Activated naive CD8-positive, alpha-beta T cell treated with anti-CD3 and anti-CD28 coated beads for 36 hours (primary cell): ENCODE data around the gene RAB8A. TPM values are rescaled to one million over a fixed set of nuclear protein-coding genes. Genes with fewer than 3 reads are reported as not detected.
A peak's percentile ranks its signal among the peaks of the same experiment; 100 is the strongest.

Experiments
- DNase-seq: peaks from one replicate; pipeline ENCODE4 v3.0.0; 2021
- H3K27ac Mint-ChIP-seq: one replicate; pipeline ENCODE4 v1.8.0; 2022; ENCODE audit warnings: mild to moderate bottlenecking, moderate library complexity, mixed read lengths
- H3K27me3 Mint-ChIP-seq: one replicate; pipeline ENCODE4 v1.8.0; 2022; ENCODE audit warnings: mild to moderate bottlenecking, mixed read lengths
- H3K36me3 Mint-ChIP-seq: one replicate; pipeline ENCODE4 v1.8.0; 2021; ENCODE audit warnings: mild to moderate bottlenecking, mixed read lengths
- H3K4me1 Mint-ChIP-seq: one replicate; pipeline ENCODE4 v1.8.0; 2021; ENCODE audit warnings: mixed read lengths
- H3K4me3 Mint-ChIP-seq: one replicate; pipeline ENCODE4 v1.8.0; 2022; ENCODE audit warnings: mild to moderate bottlenecking, moderate library complexity, mixed read lengths
- H3K9me3 Mint-ChIP-seq: one replicate; pipeline ENCODE4 v1.8.0; 2022; ENCODE audit warnings: mixed read lengths
- total RNA-seq, 2 experiments: library from RNA; stranded (reverse); gene quantifications; one replicate each; pipeline ENCODE4 v1.2.3, GENCODE V29; 2021

The RAB8A gene
- total RNA-seq, result 100 to 1,000 TPM; 168 to 169 TPM

DNA sequence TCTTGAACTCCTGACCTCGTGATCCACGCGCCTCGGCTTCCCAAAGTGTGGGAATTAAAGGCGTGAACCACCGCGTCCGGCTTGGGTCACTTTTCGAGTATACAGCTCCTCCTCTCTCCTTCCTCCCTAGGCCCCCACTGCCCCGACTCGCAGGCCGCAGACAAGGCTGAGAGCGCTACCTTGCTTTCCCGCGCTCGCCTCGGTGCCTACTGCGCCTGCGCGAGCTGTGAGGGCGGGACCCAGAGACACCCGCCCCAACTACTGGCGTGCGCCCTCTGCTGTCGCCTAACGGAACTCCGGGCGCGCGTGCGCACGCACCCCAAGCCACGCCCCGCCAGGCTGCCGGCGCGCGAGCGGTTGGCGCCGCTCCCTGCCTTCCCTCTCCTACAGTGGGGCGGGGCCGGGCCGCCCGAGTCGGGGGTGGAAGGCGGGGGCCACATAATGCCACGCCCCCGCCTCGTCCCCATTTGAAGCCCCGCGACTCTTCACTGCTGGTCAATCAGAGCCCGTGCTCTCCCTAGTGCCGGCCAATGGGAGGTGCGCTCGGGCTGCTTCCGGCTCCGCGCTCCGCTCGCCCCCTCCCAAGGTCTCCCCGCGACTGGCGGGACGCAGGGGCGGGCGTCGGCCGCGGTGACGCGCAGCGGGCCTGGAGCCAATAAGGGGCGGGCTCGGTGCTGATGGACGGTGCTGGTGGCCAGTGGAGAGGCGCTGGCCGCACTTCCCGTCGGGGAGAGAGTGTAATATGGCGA is at the start of gene RAB8A:
RAB8A (plus strand) TSS at position 730 of the 749 bp plus-strand sequence; CDS start at position 743, 13 bp downstream.
- DNase-seq, result peak; percentile 100
- H3K36me3 Mint-ChIP-seq, result peaks cover 14% of the 10 kb centered on the region
- H3K9me3 Mint-ChIP-seq, result no peaks in the 10 kb centered on the region
- H3K4me3 Mint-ChIP-seq, result peak within 1 kb of the TSS; percentile 99
- peak within 1 kb of the TSS; percentile 95 for H3K27ac Mint-ChIP-seq
- H3K4me1 Mint-ChIP-seq, result peaks cover 31% of the 10 kb centered on the region
- no peaks in the 10 kb centered on the region for H3K27me3 Mint-ChIP-seq

DNA sequence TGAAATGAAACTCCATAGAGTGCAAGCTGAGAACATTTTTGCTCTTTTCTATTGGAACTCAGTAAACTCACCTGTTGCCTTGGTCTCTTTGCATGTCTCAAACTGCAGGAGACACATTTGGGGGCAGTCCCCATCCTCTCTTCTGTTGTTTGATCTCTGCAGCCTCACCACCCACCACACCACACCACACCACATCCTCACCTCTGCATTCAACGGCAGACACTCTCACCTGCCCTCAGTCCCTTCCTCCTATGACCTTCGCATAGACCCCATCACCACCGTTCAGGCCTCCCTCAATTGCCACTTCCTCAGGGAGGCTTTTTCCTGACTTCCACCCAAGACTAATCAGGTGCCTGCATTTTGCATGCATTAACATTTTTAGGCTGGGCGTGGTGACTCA is 49.7 kb upstream of the RAB8A start:
- peaks cover 3% of the 10 kb centered on the region for H3K9me3 Mint-ChIP-seq
- H3K4me3 Mint-ChIP-seq, result no peak overlapping the region
- H3K4me1 Mint-ChIP-seq, result peaks cover 26% of the 10 kb centered on the region
- H3K27ac Mint-ChIP-seq, result peak overlapping the region; percentile 25
- H3K36me3 Mint-ChIP-seq, result no peaks in the 10 kb centered on the region
- H3K27me3 Mint-ChIP-seq, result peaks cover 4% of the 10 kb centered on the region
- DNase-seq, result peak; percentile 64

DNA sequence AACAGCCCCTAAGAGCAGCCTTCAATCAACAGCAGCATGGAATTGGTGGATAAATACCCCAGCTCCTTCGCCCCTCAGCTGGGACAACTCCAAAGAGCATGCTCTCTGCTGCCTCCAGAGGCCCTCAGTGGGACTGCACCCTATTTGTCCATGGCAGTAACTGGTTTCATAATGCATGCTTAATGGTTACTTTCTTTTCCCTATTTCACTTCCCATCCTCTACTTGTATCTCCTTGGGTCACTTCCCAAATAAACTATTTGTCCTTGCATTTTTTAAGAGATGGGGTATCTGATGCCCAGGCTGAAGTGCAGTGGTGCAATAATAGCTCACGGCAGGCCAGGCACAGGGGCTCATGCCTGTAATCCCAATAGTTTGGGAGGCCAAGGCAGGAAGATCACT is 48.9 kb upstream of the RAB8A start:
- H3K36me3 Mint-ChIP-seq, result no peaks in the 10 kb centered on the region
- no peak overlapping the region for H3K4me3 Mint-ChIP-seq
- peaks cover 3% of the 10 kb centered on the region for H3K9me3 Mint-ChIP-seq
- DNase-seq, result peak; percentile 61
- H3K4me1 Mint-ChIP-seq, result peaks cover 26% of the 10 kb centered on the region
- H3K27me3 Mint-ChIP-seq, result peaks cover 4% of the 10 kb centered on the region
- H3K27ac Mint-ChIP-seq, result peak overlapping the region; percentile 29

DNA sequence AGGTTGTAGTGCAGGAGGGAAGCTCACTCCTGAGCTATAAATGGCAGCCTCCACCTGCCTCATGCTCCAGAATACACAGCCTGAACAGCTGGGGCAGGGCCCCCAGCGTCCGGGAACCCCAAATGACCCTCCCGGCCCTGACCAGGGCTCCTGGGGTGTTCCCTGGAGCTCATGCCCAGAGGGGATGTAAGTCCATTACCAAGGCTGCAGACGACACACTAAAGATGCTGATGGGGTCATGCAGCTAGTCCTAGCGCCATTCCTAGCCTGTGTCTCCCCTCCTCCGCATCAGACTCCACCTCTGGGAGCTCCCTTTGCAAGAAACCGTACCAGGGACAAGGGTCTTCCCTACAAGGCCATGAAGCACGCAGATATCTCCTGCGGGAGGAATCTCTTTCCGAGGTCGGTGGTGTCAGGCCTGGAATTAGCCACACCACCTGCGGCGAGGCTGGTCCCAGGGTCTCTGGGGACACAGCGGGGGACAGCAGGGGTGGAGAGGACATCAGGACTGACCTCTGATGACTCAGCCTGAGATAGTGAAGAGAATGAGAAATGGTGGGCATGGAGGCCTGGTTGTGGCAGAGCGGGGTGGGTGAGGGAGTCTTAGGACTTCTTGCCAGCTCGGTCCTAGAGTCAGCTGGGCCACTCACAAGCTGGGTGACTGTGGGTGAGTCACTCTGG is 47.3 kb upstream of the RAB8A start:
- no peaks in the 10 kb centered on the region for H3K27me3 Mint-ChIP-seq
- DNase-seq, result no peak
- H3K36me3 Mint-ChIP-seq, result no peaks in the 10 kb centered on the region
- H3K4me3 Mint-ChIP-seq, result no peak overlapping the region
- peaks cover 3% of the 10 kb centered on the region for H3K9me3 Mint-ChIP-seq
- no peak overlapping the region for H3K27ac Mint-ChIP-seq
- H3K4me1 Mint-ChIP-seq, result peaks cover 23% of the 10 kb centered on the region

DNA sequence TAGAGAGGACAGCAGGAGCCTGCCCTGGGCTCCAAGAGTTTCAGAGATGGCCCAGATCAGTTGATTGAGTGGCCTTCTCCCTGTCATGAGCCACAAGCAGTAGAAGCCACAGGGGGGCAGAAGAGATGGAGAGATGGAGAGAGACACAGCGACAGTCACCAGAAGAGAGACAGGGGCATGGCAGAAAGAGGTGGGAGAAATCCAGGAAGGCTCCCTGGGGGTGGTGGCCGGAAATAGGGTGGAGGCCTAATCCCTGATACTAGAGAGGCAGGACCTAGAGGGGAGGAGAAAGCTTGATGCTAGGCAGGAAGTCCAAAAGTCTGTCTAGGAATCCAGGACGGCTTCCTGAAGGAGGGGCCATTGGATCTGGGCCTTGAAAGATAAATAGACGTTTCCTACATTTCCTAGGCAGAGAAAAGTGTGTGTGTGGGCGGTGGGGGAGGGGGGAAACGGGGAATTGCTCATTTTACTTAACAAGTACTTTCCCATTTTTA is 45.0 kb upstream of the RAB8A start:
- peak overlapping the region; percentile 28 for H3K27ac Mint-ChIP-seq
- no peak for DNase-seq
- no peaks in the 10 kb centered on the region for H3K27me3 Mint-ChIP-seq
- peaks cover 3% of the 10 kb centered on the region for H3K9me3 Mint-ChIP-seq
- no peak overlapping the region for H3K4me3 Mint-ChIP-seq
- no peaks in the 10 kb centered on the region for H3K36me3 Mint-ChIP-seq
- peaks cover 25% of the 10 kb centered on the region for H3K4me1 Mint-ChIP-seq

DNA sequence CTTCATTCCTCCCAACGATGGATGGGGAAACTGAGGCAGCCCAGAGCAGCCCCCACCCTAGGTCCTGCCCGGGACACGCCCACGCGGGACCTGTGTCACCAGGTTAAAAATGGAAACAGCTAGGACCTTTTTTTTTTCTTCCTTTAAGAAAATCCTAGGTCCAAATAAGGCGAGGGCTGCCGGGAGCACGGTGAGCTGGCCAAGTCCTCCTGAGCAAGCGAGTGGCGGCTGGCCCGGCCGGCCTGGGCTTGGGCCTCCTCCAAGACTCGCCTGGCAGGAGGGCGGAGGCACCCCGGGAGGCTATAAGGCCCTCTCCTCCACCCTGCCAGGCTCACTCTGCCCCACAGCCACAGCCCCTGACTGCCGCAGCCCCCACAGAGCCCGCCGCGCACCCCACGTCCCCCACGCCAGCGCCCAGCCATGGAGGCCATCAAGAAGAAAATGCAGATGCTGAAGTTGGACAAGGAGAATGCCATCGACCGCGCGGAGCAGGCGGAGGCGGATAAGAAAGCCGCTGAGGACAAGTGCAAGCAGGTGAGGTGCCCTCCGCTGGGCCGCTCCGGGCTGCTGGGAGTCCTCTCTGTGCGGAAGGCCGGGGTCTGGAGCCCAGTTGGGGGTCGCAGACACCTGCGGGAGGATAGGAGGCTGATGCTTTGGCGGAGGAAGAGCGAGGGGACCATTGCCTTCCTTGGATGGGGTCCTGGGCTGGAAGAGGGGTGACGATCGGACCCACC is 44.3 kb upstream of the RAB8A start:
- Mint-ChIP-seq H3K27ac (no peak overlapping the region), H3K9me3 (peaks cover 3% of the 10 kb centered on the region), H3K4me1 (peaks cover 19% of the 10 kb centered on the region), H3K36me3 (no peaks in the 10 kb centered on the region), H3K27me3 (no peaks in the 10 kb centered on the region), H3K4me3 (no peak overlapping the region)
- no peak for DNase-seq

DNA sequence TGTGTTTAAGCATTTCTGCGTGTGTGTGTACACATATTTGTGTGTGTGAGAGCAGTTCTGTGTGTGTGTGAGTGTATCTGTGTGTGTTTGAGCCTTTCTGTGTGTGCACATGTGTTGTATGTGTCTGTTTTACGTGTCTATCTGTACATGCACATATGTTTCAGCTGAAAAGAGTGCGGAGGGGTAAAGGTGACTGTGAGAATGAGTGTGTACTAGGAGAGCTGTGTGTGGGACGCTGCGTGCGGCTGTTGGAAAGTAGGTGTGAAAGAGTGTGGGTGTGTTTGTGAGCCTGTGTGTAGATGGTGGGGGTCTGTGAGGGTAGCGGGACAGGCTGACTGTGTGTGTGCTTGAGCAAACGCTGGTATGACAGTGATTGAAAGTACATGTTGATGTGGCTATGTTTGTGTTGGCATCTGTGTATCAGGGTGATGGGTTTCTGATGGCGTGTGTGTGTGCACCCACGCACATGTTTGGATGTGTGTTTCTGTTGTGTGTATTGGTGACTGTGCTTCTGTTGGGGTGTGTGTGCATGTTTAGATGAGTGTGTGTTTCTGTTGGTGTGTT is 42.9 kb upstream of the RAB8A start:
- H3K27me3 Mint-ChIP-seq, result no peaks in the 10 kb centered on the region
- H3K4me1 Mint-ChIP-seq, result peaks cover 11% of the 10 kb centered on the region
- H3K4me3 Mint-ChIP-seq, result no peak overlapping the region
- no peak for DNase-seq
- no peaks in the 10 kb centered on the region for H3K36me3 Mint-ChIP-seq
- no peak overlapping the region for H3K27ac Mint-ChIP-seq
- H3K9me3 Mint-ChIP-seq, result no peaks in the 10 kb centered on the region

DNA sequence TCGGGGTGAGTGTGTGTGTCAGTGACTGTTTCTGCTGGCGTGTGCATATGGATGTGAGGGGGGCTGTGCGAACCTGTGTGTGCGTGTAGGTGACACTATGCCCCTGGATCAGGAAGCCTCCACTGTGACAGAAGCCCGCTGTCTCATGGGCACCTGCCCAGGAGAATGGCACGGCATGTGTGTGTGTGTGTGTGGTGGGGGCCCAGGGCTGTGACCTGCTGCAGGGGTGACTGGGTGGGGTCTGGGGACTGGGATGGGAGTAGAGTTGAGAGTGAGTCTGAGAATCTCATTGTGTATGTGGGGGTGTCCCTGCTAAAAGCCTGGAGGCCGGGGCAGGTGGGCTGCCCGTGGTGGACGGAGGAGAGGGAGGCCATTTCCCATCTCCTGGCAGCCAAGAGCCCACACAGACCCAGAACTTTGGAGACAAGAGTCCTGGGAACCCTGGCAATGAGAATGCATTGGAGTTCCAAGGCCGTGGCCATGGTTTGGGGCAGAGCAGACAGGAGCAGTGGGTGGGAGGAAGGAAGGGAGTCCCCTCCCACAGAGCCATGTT is 41.8 kb upstream of the RAB8A start:
- H3K27me3 Mint-ChIP-seq, result no peaks in the 10 kb centered on the region
- H3K27ac Mint-ChIP-seq, result no peak overlapping the region
- no peaks in the 10 kb centered on the region for H3K9me3 Mint-ChIP-seq
- H3K4me1 Mint-ChIP-seq, result peaks cover 19% of the 10 kb centered on the region
- H3K4me3 Mint-ChIP-seq, result peak overlapping the region; percentile 42
- no peak for DNase-seq
- H3K36me3 Mint-ChIP-seq, result no peaks in the 10 kb centered on the region

DNA sequence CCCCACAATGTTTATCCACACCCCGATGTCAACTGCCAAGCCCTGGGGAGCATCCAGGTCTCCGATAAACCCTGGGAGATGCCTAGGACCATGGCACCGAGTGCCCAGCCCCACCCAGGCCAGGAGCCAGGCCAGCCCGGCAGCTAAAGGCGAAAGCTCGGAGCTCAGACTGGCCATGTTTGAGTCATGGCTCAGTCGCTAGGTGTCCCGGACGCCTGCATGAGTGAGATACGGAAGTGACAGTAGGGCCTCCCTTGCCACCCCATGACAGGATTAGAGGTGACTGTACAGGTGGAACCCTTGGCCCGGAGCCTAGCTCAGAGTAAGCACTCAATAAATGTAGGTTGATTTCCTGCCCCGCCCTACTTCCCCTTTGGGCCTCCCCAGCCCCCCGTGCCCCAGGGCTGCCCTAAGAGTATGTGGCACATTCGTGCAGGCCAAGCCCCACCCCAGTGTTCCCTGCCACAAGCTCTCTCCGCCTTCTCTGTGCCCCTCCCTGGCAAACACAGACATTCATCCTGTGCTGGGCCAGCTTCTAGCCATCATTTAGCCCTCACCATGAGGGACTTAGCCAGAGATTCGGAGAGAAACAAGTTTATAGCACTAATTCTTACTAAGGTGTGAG is 41.2 kb upstream of the RAB8A start:
- Mint-ChIP-seq H3K27me3 (no peaks in the 10 kb centered on the region), H3K36me3 (no peaks in the 10 kb centered on the region)

DNA sequence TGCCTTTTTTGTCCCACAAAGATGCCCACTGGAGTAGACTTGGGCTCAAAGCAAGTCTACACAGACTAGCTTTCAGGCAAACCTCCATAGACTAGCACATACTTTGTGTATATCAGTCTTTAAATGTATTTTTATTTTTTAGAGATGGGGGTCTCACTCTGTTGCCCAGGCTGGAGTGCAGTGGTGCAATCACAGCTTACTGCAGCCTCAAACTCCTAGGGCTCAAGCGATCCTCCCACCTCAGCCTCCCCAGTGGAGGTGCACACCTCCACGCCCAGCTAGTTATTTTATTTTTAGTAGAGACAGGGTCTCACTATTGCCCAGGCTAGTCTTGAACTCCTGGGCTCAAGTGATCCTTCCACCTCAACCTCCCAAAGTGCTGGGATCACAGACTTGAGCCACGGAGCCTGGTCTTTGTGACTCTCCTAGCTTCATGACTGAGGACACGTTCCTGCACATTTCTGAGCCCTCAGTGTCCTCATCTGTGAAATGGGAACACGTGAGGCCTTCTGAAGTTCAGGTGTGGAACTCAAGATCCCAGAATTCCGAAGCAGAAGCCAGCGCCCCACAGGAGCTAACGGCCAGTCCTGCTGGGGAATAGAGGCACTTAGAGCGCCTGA is 40.5 kb upstream of the RAB8A start:
- H3K27me3 Mint-ChIP-seq, result no peaks in the 10 kb centered on the region
- no peaks in the 10 kb centered on the region for H3K36me3 Mint-ChIP-seq
- H3K4me1 Mint-ChIP-seq, result peaks cover 27% of the 10 kb centered on the region
- no peak overlapping the region for H3K4me3 Mint-ChIP-seq
- H3K27ac Mint-ChIP-seq, result no peak overlapping the region
- no peak for DNase-seq
- no peaks in the 10 kb centered on the region for H3K9me3 Mint-ChIP-seq

More for the DNA sequence above, 41.2 kb upstream of the RAB8A start:
- Mint-ChIP-seq H3K4me1 (peaks cover 24% of the 10 kb centered on the region), H3K9me3 (no peaks in the 10 kb centered on the region), H3K27ac (no peak overlapping the region), H3K4me3 (peak overlapping the region; percentile 42)
- peak; percentile 82 for DNase-seq

DNA sequence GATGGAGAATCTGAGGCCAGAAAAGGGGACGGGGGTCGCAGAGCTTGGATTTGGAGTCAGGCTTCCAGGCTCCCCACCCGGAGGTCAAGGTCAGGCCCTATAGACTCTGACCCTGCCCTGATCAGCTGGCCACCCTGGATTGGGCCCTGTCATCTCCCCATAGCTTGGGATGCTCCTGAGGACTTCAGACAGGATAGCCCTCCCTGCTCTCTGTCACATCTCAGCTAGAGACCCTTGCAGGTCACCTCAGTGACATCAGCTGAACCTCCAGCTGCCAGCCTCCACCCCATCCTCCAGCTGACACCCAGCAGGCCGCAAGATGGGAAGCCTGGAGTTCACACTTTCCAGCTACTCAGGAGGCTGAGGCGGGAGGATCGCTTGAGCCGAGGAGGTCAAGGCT is 38.2 kb upstream of the RAB8A start:
- H3K4me1 Mint-ChIP-seq, result peaks cover 32% of the 10 kb centered on the region
- peaks cover 14% of the 10 kb centered on the region for H3K36me3 Mint-ChIP-seq
- no peak overlapping the region for H3K4me3 Mint-ChIP-seq

DNA sequence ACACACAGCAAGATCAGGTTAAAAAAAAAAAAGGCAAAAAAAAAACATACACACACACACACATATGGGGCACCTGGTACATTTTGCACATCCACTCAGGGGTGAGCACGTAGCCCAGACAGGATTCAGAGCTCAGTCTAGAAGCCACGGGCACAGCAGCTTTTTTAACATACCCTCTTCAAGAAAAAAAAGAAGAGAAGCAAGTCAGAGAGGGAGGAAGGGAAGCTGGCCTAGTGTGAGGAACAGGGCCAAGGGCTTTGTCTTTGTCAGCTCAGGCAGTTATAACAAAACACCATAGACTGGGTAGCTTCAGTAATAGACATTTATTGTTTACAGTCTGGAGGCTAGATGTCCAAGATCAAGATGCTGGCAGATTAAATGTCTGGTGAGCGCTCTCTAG is 37.7 kb upstream of the RAB8A start:
- Mint-ChIP-seq H3K27ac (peak overlapping the region; percentile 72), H3K27me3 (no peaks in the 10 kb centered on the region), H3K4me3 (no peak overlapping the region), H3K4me1 (peaks cover 36% of the 10 kb centered on the region), H3K9me3 (no peaks in the 10 kb centered on the region), H3K36me3 (peaks cover 17% of the 10 kb centered on the region)
- DNase-seq, result no peak

More for the DNA sequence above, 38.2 kb upstream of the RAB8A start:
- no peak for DNase-seq
- no peaks in the 10 kb centered on the region for H3K27me3 Mint-ChIP-seq
- H3K9me3 Mint-ChIP-seq, result no peaks in the 10 kb centered on the region
- peak overlapping the region; percentile 72 for H3K27ac Mint-ChIP-seq

DNA sequence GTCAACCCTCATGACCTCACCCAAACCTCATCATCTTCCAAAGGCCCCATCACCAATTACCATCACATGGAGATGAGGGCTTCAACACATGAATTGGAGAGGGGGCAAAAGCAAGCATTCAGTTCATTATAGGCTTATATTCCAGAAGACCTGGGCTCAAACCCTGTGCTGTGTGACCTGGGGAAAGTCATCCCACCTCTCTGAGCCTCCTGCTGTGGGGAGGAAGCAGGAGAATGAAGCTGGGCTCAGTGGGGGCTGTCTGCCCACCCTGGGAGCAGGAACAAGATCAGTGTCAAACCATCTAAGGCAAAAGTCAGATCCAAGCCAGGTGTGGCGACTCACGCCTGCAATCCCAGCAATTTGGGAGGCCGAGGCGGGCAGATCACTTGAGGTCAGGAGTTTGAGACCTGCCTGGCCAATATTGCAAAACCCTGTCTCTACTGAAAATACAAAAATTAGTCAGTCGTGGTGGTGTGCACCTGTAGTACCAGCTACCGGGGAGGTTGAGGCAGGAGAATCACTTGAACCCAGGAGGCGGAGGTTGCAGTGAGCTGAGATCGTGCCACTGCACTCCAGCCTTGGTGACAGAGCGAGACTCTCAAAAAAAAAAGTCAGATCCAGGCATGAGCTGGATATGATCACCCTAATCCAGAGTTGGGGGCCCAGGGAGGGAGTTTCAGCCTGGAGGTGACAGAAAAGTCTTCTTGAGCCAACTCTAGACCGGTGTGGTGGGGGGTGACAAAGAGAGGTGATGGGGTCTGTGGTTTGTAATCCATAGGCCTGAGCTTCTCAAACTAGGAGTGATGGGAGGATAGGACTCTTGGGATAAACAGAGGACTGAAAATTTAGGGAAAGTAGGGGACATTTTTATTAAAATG is 37.0 kb upstream of the RAB8A start:
- Mint-ChIP-seq H3K27me3 (no peaks in the 10 kb centered on the region), H3K27ac (peak overlapping the region; percentile 85), H3K4me3 (peak overlapping the region; percentile 81), H3K4me1 (peaks cover 42% of the 10 kb centered on the region), H3K9me3 (no peaks in the 10 kb centered on the region), H3K36me3 (peaks cover 21% of the 10 kb centered on the region)
- no peak for DNase-seq
